ENCODE data around the gene P3R3URF.

The P3R3URF gene

DNA sequence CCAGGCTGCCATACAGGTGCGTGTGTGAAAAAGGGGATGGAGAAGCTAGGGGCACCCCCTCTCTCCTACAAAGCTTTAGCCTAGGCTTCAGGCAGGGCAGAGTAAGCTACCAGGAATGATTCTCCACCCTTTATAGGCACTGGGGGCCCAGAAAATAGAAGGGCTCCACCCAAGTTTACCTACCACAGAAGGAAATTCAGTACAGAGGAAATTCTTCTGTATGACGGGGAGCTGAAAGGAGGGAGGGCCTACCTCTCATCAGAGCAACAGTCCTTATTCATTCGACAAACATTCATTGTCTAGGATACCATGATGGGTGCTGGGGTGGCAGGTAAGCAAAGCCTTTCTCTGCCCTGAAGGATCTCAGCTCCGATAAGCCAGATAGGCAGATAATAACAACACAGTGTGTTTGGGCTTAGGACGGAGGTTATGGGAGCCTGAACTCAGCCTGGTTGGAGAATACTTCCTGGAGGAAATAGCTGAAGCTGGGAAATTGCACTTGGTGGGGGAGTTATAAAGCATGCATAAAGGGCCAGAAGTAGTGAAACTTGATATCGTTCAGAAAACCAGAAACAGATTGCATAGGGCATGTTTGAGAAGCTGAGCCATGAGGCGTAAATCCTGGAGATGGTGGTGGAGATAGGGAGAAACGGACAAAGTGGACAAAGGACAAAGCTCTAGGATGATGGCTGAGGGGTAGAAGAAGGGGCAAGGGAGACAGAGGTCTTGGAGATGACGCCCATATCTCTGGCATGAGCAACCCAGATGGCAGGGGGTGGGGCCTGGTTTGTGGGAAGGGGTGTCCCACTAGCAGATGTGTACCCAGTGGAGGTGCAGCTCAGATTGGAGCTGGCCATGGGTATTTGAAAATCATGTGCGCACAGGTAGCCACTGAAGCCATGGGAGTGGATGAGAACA, 5.3 kb upstream of the P3R3URF start:
- H3K4me3 ChIP-seq (ENCODE audit: low read depth, low read length), result no peak overlapping the region
- TF ChIP-seq, protein P1, sequence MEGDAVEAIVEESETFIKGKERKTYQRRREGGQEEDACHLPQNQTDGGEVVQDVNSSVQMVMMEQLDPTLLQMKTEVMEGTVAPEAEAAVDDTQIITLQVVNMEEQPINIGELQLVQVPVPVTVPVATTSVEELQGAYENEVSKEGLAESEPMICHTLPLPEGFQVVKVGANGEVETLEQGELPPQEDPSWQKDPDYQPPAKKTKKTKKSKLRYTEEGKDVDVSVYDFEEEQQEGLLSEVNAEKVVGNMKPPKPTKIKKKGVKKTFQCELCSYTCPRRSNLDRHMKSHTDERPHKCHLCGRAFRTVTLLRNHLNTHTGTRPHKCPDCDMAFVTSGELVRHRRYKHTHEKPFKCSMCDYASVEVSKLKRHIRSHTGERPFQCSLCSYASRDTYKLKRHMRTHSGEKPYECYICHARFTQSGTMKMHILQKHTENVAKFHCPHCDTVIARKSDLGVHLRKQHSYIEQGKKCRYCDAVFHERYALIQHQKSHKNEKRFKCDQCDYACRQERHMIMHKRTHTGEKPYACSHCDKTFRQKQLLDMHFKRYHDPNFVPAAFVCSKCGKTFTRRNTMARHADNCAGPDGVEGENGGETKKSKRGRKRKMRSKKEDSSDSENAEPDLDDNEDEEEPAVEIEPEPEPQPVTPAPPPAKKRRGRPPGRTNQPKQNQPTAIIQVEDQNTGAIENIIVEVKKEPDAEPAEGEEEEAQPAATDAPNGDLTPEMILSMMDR (IDR thresholded peaks at IDR 0.05; ENCODE audit: control insufficient read depth, extremely low read depth, insufficient read depth), result no peak
- DNase-seq (ENCODE audit: low read depth), result no peak

DNA sequence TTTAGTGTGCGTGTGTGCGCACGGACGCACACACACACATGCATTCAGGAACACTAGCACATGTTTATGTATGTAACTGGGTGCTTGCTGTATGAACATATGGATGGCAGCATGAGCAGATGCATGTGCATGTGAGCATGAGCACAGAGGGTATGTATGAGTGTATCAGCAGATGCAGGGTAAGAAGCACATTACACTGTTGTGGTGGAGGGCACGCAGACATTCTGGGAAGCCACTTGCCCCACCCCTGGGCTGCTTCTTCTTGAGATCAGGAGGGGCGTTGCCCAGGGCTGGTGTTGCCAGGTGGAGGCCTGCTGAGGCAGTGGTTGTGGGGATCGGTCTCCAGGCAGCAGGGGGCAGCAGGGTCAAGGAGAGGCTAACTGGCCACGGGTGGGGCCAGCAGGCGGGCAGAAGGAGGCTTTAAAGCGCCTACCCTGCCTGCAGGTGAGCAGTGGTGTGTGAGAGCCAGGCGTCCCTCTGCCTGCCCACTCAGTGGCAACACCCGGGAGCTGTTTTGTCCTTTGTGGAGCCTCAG, 3.9 kb upstream of the P3R3URF start:
- DNase-seq (ENCODE audit: low read depth), result no peak
- TF ChIP-seq, protein P1 (IDR thresholded peaks at IDR 0.05; ENCODE audit: control insufficient read depth, extremely low read depth, insufficient read depth), result peak; percentile 56
- H3K4me3 ChIP-seq (ENCODE audit: low read depth, low read length), result no peak overlapping the region

DNA sequence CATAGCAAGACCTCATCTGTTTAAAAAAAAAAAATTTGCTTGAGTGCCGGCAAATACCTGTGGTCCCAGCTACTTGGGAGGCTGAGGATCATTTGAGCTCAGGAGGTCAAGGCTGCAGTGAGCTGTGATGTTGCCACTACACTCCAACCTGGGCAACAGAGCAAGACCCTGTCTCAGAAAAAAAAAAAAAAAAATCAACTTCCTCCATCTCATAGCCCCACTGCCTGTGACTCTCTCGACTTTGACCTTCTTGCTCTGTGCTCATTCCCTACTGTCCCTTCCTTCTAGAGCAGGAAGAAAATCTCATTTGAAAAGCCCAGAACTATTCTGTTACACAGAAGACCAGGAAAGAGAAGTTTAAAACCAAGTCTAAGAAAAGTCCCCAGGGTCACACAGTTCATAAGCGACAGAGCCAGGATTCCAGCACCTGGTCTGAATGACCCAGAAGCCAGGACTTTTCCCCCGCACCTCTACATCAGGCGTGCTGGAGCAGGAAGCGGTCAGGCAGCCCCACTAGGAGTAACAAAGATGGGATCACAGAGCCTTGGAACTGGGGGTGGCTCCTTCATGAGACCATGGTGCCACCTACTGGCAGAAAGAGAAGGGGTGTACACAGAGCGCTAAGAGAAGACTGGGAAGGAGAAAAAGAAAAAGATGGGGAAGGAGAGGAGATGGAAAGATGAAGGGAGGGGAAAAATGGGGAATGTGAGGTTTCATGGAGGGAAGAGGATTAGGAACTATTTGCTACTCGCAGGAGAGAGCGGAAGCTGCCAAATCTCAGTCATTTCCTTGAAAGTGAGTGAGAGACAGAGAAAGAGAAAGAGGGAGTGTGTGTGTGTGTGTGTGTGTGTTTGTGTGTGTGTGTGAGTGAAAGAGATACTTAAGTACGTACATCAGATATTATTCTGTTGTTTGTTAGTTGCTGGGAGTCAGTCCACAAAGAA, 3.1 kb upstream of the P3R3URF start:
- TF ChIP-seq, protein P1 (IDR thresholded peaks at IDR 0.05; ENCODE audit: control insufficient read depth, extremely low read depth, insufficient read depth), result peak; percentile 94
- no peak for DNase-seq (ENCODE audit: low read depth)
- H3K4me3 ChIP-seq (ENCODE audit: low read depth, low read length), result no peak overlapping the region

DNA sequence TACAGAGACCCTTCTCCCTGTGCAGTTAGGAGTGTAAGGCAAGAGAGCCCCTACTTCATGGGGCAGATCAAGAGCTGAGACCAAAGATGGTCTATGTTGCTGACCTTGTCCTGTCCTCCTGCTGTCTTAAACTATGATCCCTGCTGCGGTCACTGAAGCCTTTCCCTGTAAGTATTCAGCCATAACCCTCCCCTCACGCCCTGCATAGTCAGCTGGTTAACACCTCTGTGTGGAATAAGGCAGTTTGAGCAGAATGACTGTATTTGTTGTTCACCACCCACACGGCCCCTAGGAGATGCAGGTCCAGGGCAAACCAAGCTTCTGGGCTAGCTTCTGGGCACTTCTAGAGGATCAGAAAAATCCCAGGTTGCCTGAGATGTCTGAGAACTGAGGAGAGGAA, 1.0 kb downstream of the P3R3URF start:
- TF ChIP-seq, protein P1 (IDR thresholded peaks at IDR 0.05; ENCODE audit: control insufficient read depth, extremely low read depth, insufficient read depth), result no peak
- DNase-seq (ENCODE audit: low read depth), result no peak
- H3K4me3 ChIP-seq (ENCODE audit: low read depth, low read length), result no peak overlapping the region

DNA sequence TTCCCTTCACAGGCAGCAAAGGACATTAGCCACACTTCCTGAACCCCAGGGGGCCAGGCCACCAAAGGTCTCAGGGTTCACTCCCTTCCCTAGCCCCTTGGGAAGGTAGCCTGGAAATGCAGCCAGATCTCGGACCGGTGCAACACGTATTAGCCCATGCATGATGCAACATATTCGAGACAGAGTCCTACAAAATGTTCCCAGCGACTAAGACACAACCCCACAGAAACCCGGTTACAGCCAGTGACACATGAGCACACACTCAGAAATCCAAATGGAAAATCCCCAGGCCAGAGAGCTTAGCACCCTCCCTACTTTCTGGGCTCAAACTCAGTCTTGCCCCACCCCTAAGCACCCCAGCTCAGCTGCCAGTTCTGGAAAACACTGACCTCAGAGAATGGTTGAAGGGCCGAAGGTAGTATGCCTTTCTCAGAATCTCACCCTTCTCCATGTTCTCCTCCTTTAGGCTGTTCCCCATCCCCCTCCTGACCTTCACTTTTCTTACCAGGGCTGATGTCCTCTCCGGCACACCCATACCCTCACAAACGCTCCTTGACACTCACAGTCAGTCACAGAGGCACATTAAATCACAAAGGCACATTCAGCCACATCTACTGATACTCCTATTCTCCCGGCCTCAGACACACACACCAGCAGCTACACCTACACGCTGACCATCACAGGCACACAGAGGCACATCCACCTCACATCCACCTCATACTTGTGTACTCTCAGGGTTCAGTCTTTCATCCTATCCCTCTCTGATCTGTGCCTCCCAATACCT, 1.6 kb downstream of the P3R3URF start, which contains the start of gene TSPAN1:
TSS of gene TSPAN1 (plus strand) at position 640 of the 784 bp plus-strand sequence. CDS start 6,021 bp downstream, outside the sequence.
- TF ChIP-seq, protein P1 (IDR thresholded peaks at IDR 0.05; ENCODE audit: control insufficient read depth, extremely low read depth, insufficient read depth), result no peak
- no peak within 1 kb of the TSS for H3K4me3 ChIP-seq (ENCODE audit: low read depth, low read length)
- no peak for DNase-seq (ENCODE audit: low read depth)

DNA sequence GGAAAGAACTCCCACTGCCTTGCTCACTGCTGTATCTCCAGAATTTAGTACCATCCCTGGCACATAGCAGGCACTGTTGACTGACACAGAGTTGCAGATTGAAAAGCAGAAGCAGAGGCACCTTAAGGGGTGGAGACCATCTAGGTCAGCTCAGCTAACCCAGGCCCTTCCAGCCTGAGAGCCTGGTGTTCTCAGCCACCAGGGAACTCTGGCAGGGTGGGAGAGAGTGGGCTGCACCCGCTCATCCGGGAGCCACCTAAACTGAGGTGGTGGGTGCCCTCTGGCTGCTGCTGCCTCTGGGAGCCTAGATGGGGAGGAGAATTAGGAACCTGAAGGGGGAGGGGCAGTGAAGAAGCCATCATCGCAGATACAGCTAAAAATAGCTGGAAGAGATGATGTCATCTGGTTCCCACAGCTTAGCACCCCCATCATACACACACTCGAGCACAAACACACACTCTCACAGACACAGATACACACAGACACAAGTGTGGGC, 2.9 kb downstream of the P3R3URF start:
- TF ChIP-seq, protein P1 (IDR thresholded peaks at IDR 0.05; ENCODE audit: control insufficient read depth, extremely low read depth, insufficient read depth), result no peak
- no peak for DNase-seq (ENCODE audit: low read depth)

More for the DNA sequence above, 2.9 kb downstream of the P3R3URF start:
- H3K4me3 ChIP-seq (ENCODE audit: low read depth, low read length), result no peak overlapping the region

Data from LNCaP clone FGC (cell line).